K562 (cell line): ENCODE data around the gene AXIN2. TPM values are rescaled to one million over a fixed set of nuclear protein-coding genes. Genes with fewer than 3 reads are reported as not detected.

Source experiments
- CREB3L1 ChIP-seq: fragments of 450-650 bp; IDR thresholded peaks from 2 replicates; pipeline ENCODE4 v1.6.1; 2014; ENCODE audit warnings: low read depth, mild to moderate bottlenecking, moderate library complexity, borderline replicate concordance
- DDX20 ChIP-seq: fragments of 450-650 bp; IDR thresholded peaks from 2 replicates; pipeline ENCODE4 v1.6.1; 2016; ENCODE audit warnings: missing genetic modification characterization, low read depth, mild to moderate bottlenecking, missing compliant biosample characterization, moderate library complexity
- KHSRP ChIP-seq: fragments of 450-650 bp; IDR thresholded peaks from 2 replicates; pipeline ENCODE4 v1.6.1; 2017
- NKRF ChIP-seq: fragments of 450-650 bp; IDR thresholded peaks from 2 replicates; pipeline ENCODE4 v1.6.1; 2016; ENCODE audit warnings: borderline replicate concordance
- NUFIP1 ChIP-seq: fragments of 450-650 bp; IDR thresholded peaks from 2 replicates; pipeline ENCODE4 v1.6.1; 2018; ENCODE audit not compliant: partially characterized antibody
- OTX1 ChIP-seq: fragments of 450-650 bp; formaldehyde crosslinking; IDR thresholded peaks from 2 replicates; pipeline ENCODE4 v1.4.0; 2022; ENCODE audit warnings: mild to moderate bottlenecking
- SIRT6 ChIP-seq: IDR thresholded peaks from one replicate; pipeline ENCODE4 v1.6.1; 2012; ENCODE audit warnings: low read depth, mild to moderate bottlenecking, control low read depth, inconsistent platforms, low read length, moderate library complexity
- SRSF7 ChIP-seq: fragments of 200-400 bp; formaldehyde crosslinking; optimal IDR thresholded peaks from 2 replicates; pipeline ENCODE3; 2017; ENCODE audit warnings: mild to moderate bottlenecking, low read depth, low read length
- UBTF ChIP-seq, 2 experiments: IDR thresholded peaks; 2 replicates each; pipeline ENCODE4 v1.6.1; 2012; ENCODE audit warnings: improper control_type of control experiment in 2 of 2, low read depth in 2 of 2, low read length in 2 of 2, borderline replicate concordance in 1 of 2
- ZBTB34 ChIP-seq: fragments of 250-450 bp; sonication (Bioruptor Pico); IDR thresholded peaks from 2 replicates; pipeline ENCODE4 v1.8.0; 2021; ENCODE audit warnings: mild to moderate bottlenecking, moderate library complexity
- ZNF184 ChIP-seq: sonication (generic); formaldehyde crosslinking; IDR thresholded peaks from 2 replicates; pipeline ENCODE4 v1.5.0; 2020; ENCODE audit warnings: missing genetic modification reagents
- ZNF436 ChIP-seq: fragments of 250-450, 450-650 bp; sonication (Bioruptor Pico); formaldehyde crosslinking; IDR thresholded peaks from 2 replicates; pipeline ENCODE4 v1.7.0; 2020; ENCODE audit warnings: mild to moderate bottlenecking
- polyA plus RNA-seq, 8 experiments: library from polyadenylated mRNA; depleted of rRNA in 4 of 8; stranded (reverse) in 5 of 8; unstranded in 3 of 8; fragments of >200 nt; fragmentation: Nextera tagmentation in 2 of 8; fragmentation: Illumina TruSeq in 1 of 8; extraction: Ambion mirVana in 2 of 8; extraction: Trizol in 1 of 8; gene quantifications; 2 replicates each; pipeline versions ENCODE4 v1.2.1 to v1.2.3, GENCODE V29; 2011 to 2014; ENCODE audit warnings: inconsistent platforms in 1 of 8, missing spikeins in 1 of 8
- total RNA-seq, 7 experiments: library from RNA; depleted of rRNA in 6 of 7; stranded (reverse); fragments of >200 nt in 6 of 7; fragmentation: Illumina TruSeq in 2 of 7; extraction: Trizol in 2 of 7; gene quantifications; 2 replicates each; pipeline versions ENCODE4 v1.2.1 to v1.2.3, GENCODE V29; 2011 to 2021; ENCODE audit warnings: low replicate concordance in 1 of 7

AXIN2 gene
- total and polyA plus RNA-seq, 9 of the 15 experiments (the other 6 are each of a cell fraction or from before 2014, with no cell fraction given), result 0.21 to 3.3 (median 1.2) TPM

GRCh38 chr17:65537845-65538674, 23.4 kb downstream of the AXIN2 start (continued):
- no peak for TF ChIP-seq UBTF (IDR thresholded peaks at IDR 0.05; ENCODE audit: borderline replicate concordance in 1 of 2, low read depth in 2 of 2, low read length in 2 of 2)
- peak; percentile 58; the same call in 1 of the 2 replicates for TF ChIP-seq NKRF
- TF ChIP-seq KHSRP, result no peak
- TF ChIP-seq DDX20 (tag), result no peak
- no peak for TF ChIP-seq SIRT6
- TF ChIP-seq NUFIP1, result no peak
- TF ChIP-seq ZNF436 (CRISPR knock-in tag), result no peak
- peak; percentile 37; the same call in 1 of the 2 replicates for TF ChIP-seq CREB3L1
- no peak for TF ChIP-seq ZBTB34 (CRISPR knock-in tag)
- no peak for TF ChIP-seq OTX1 (CRISPR knock-in tag)
- no peak for TF ChIP-seq ZNF184
- no peak for TF ChIP-seq SRSF7
